ENCODE data around the gene SH2D1B. TPM values are rescaled to one million over a fixed set of nuclear protein-coding genes. Genes with fewer than 3 reads are reported as not detected.
"Not testable (repeated sequence)": the region's sequence is repeated elsewhere in the genome, so short reads cannot be mapped to it uniquely, and the experiment has no call there.

SH2D1B gene
- total and polyA plus RNA-seq, 10 of the 15 experiments (the other 5 are each of a cell fraction or from before 2014, with no cell fraction given): 0.18 TPM; not detected in 9

GRCh38 chr1:162420120-162420519 is 8.2 kb upstream of the SH2D1B start:
- in situ Hi-C loops (cut with MboI): no loop called here
- no peak overlapping the region for H3K27ac ChIP-seq (ENCODE audit: control insufficient read depth, insufficient read depth)
- DNase-seq (ENCODE audit: low read depth, low spot score) (no peak), FAIRE-seq (no peak), ATAC-seq (no peak)
- intact Hi-C loops (cut with micrococcal nuclease; ENCODE audit: unreplicated experiment): no loop called here
- BruUV-seq (replicated peaks): no TSS peak
- RAD21 ChIA-PET (ENCODE audit: unreplicated experiment): no interaction called here
- SMC1A ChIA-PET (ENCODE audit: uncharacterized antibody, unreplicated experiment): interaction anchor here (1.3 kb wide), 1 partner anchor 10 kb away, joined by 3 read pairs; no protein-coding TSS in a partner anchor
- H3K4me3 ChIP-seq: no peak overlapping the region
- H3K4me2 ChIP-seq (ENCODE audit: control insufficient read depth, insufficient read depth): no peak overlapping the region
- TF ChIP-seq CREM (IDR thresholded peaks at IDR 0.05; ENCODE audit: low read depth): no peak
- TF ChIP-seq CBX5 (IDR thresholded peaks at IDR 0.05; ENCODE audit: low read depth): no peak
- no peak for TF ChIP-seq SUZ12 (IDR thresholded peaks at IDR 0.05; ENCODE audit: unreplicated experiment)
- no peak for TF ChIP-seq ZNF207 (IDR thresholded peaks at IDR 0.05; ENCODE audit: borderline replicate concordance)
- no peak for TF ChIP-seq TAF1 (IDR thresholded peaks at IDR 0.05; ENCODE audit: borderline replicate concordance, low read depth, low read length)
- no peak for TF ChIP-seq PAX5 (IDR thresholded peaks at IDR 0.05; ENCODE audit: borderline replicate concordance, low read depth, low read length)
- no peak for TF ChIP-seq CHD1 (IDR thresholded peaks at IDR 0.05; ENCODE audit: low read depth, low read length)
- TF ChIP-seq ESRRA (IDR thresholded peaks at IDR 0.05; ENCODE audit: low read length): no peak
- TF ChIP-seq ZNF592 (IDR thresholded peaks at IDR 0.05): no peak
- TF ChIP-seq PRDM15 (CRISPR knock-in tag; IDR thresholded peaks at IDR 0.05): no peak
- H3K4me1 ChIP-seq (ENCODE audit: control insufficient read depth, insufficient read depth, low read length): no peaks in the 10 kb centered on the region
- no peaks in the 10 kb centered on the region for H3K36me3 ChIP-seq (ENCODE audit: control insufficient read depth in 2 of 2, insufficient read depth in 2 of 2, low read length in 1 of 2)
- no peaks in the 10 kb centered on the region for H3K27me3 ChIP-seq (replicated peaks in 1 of 2; ENCODE audit: control insufficient read depth in 2 of 2, insufficient read depth in 2 of 2, low read length in 1 of 2)
- WGBS (ENCODE audit: insufficient coverage, insufficient replicate concordance, low lambda C conversion rate, missing lambda C conversion rate): 41% methylated on average over 3 of the region's 3 CpGs
- H3K9ac ChIP-seq (ENCODE audit: control insufficient read depth, insufficient read depth, low read length): no peak overlapping the region
- H3K79me2 ChIP-seq (ENCODE audit: control insufficient read depth, insufficient read depth, low read length): no peaks in the 10 kb centered on the region
- no peaks in the 10 kb centered on the region for H4K20me1 ChIP-seq (ENCODE audit: control insufficient read depth, insufficient read depth)
- POLR2A ChIA-PET: no interaction called here
- CTCF ChIA-PET: no interaction called here
- no peaks in the 10 kb centered on the region; the same call in 2 of the 3 replicates for H3K9me3 ChIP-seq (replicated peaks; ENCODE audit: control insufficient read depth, insufficient read depth, low read length)
- H2AFZ ChIP-seq (ENCODE audit: control insufficient read depth, low read depth, low read length): no peak overlapping the region

GRCh38 chr1:162419450-162419931 is 7.6 kb upstream of the SH2D1B start:
- 52% methylated on average over 9 of the region's 9 CpGs for WGBS (ENCODE audit: insufficient coverage, insufficient replicate concordance, low lambda C conversion rate, missing lambda C conversion rate)
- H3K36me3 ChIP-seq (ENCODE audit: control insufficient read depth in 2 of 2, insufficient read depth in 2 of 2, low read length in 1 of 2); DNase-seq (ENCODE audit: low read depth, low spot score); H3K27me3 ChIP-seq (replicated peaks in 1 of 2; ENCODE audit: control insufficient read depth in 2 of 2, insufficient read depth in 2 of 2, low read length in 1 of 2); BruUV-seq (replicated peaks); in situ Hi-C loops (cut with MboI); H3K9me3 ChIP-seq (replicated peaks; ENCODE audit: control insufficient read depth, insufficient read depth, low read length); H3K9ac ChIP-seq (ENCODE audit: control insufficient read depth, insufficient read depth, low read length); ATAC-seq; H3K79me2 ChIP-seq (ENCODE audit: control insufficient read depth, insufficient read depth, low read length); CTCF ChIA-PET; H3K4me2 ChIP-seq (ENCODE audit: control insufficient read depth, insufficient read depth); H3K4me3 ChIP-seq; H2AFZ ChIP-seq (ENCODE audit: control insufficient read depth, low read depth, low read length); H4K20me1 ChIP-seq (ENCODE audit: control insufficient read depth, insufficient read depth); H3K4me1 ChIP-seq (ENCODE audit: control insufficient read depth, insufficient read depth, low read length); RAD21 ChIA-PET (ENCODE audit: unreplicated experiment); intact Hi-C loops (cut with micrococcal nuclease; ENCODE audit: unreplicated experiment); POLR2A ChIA-PET; FAIRE-seq; H3K27ac ChIP-seq (ENCODE audit: control insufficient read depth, insufficient read depth): not testable (repeated sequence)
- SMC1A ChIA-PET (ENCODE audit: uncharacterized antibody, unreplicated experiment): interaction anchor here (1.3 to 1.7 kb wide), 2 partner anchors 9 to 11 kb away, joined by 3 to 4 read pairs; no protein-coding TSS in a partner anchor
